Panc1 (cell line): Measurements from ENCODE around the gene LHPP.

ENCODE experiments used
- SIN3A ChIP-seq: IDR thresholded peaks from 2 replicates; pipeline ENCODE4 v1.6.1; 2012; ENCODE audit warnings: low read depth, mild to moderate bottlenecking, low read length, moderate library complexity, borderline replicate concordance; ENCODE audit not compliant: insufficient read depth
- TCF7L2 ChIP-seq: IDR thresholded peaks from 2 replicates; pipeline ENCODE4 v1.6.1; 2011; ENCODE audit warnings: mild to moderate bottlenecking, low read depth, low read length, inconsistent platforms
- TF ChIP-seq, protein P1 (sequence below): fragments of 450-650 bp; IDR thresholded peaks from 2 replicates; pipeline ENCODE4 v1.5.1; 2017; ENCODE audit warnings: mild to moderate bottlenecking
- TF ChIP-seq, protein P2 (sequence below), 2 experiments: IDR thresholded peaks; 2 replicates each; pipeline ENCODE4 v1.6.1; 2011 to 2012; ENCODE audit warnings: low read depth in 2 of 2, control low read depth in 1 of 2, low read length in 1 of 2, mild to moderate bottlenecking in 1 of 2, moderate library complexity in 1 of 2; ENCODE audit not compliant: insufficient read depth in 1 of 2

DNA sequence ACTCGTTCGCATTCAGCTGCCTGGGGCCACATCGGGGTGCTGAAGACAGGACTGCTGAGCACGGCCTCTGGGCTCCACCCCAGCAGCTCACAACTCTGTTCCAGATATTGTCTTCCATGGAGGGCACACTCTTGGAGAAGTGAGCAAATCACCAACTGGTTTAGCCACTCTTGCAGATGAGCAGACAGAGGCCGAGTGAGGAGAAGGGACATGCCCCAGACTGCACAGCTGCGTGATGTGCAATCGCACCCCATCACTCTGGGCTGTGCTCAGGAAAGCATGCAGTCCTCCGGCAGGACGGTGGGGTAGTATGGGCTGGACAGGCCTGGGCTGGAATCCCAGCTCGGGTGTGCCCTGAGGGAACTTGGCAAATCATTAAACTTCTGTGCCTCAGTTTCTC, 170.9 kb downstream of the LHPP start:
- TF ChIP-seq, protein P1, sequence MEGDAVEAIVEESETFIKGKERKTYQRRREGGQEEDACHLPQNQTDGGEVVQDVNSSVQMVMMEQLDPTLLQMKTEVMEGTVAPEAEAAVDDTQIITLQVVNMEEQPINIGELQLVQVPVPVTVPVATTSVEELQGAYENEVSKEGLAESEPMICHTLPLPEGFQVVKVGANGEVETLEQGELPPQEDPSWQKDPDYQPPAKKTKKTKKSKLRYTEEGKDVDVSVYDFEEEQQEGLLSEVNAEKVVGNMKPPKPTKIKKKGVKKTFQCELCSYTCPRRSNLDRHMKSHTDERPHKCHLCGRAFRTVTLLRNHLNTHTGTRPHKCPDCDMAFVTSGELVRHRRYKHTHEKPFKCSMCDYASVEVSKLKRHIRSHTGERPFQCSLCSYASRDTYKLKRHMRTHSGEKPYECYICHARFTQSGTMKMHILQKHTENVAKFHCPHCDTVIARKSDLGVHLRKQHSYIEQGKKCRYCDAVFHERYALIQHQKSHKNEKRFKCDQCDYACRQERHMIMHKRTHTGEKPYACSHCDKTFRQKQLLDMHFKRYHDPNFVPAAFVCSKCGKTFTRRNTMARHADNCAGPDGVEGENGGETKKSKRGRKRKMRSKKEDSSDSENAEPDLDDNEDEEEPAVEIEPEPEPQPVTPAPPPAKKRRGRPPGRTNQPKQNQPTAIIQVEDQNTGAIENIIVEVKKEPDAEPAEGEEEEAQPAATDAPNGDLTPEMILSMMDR: no peak
- TF ChIP-seq TCF7L2 (no peak), SIN3A (no peak)
- TF ChIP-seq, protein P2, sequence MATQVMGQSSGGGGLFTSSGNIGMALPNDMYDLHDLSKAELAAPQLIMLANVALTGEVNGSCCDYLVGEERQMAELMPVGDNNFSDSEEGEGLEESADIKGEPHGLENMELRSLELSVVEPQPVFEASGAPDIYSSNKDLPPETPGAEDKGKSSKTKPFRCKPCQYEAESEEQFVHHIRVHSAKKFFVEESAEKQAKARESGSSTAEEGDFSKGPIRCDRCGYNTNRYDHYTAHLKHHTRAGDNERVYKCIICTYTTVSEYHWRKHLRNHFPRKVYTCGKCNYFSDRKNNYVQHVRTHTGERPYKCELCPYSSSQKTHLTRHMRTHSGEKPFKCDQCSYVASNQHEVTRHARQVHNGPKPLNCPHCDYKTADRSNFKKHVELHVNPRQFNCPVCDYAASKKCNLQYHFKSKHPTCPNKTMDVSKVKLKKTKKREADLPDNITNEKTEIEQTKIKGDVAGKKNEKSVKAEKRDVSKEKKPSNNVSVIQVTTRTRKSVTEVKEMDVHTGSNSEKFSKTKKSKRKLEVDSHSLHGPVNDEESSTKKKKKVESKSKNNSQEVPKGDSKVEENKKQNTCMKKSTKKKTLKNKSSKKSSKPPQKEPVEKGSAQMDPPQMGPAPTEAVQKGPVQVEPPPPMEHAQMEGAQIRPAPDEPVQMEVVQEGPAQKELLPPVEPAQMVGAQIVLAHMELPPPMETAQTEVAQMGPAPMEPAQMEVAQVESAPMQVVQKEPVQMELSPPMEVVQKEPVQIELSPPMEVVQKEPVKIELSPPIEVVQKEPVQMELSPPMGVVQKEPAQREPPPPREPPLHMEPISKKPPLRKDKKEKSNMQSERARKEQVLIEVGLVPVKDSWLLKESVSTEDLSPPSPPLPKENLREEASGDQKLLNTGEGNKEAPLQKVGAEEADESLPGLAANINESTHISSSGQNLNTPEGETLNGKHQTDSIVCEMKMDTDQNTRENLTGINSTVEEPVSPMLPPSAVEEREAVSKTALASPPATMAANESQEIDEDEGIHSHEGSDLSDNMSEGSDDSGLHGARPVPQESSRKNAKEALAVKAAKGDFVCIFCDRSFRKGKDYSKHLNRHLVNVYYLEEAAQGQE (IDR thresholded peaks at IDR 0.05; ENCODE audit: insufficient read depth in 1 of 2, low read depth in 2 of 2, low read length in 1 of 2): no peak
